ENCODE measurements around the gene TSEN15. TPM values are rescaled to one million over a fixed set of nuclear protein-coding genes. Genes with fewer than 3 reads are reported as not detected.
A peak's percentile ranks its signal among the peaks of the same experiment; 100 is the strongest.

Gene TSEN15
- total and polyA plus RNA-seq, 7 donors: 15.9 to 38.7 (median 22.3) TPM

GRCh38 chr1:184113251-184113650 lies 61.7 kb downstream of the TSEN15 start:
- intact Hi-C loops (cut with DNase I): no loop called here
- no peak for DNase-seq
- H3K27me3 ChIP-seq (ENCODE audit: insufficient read depth in 3 of 3, low read length in 2 of 3): no peaks in the 10 kb centered on the region
- 63 to 65% (median 63%) methylated on average over 1 of the region's 1 CpG for WGBS, 3 donors
- peak in 1 of 4 donors; percentile 43 for ATAC-seq
- H3K9me3 ChIP-seq: no peaks in the 10 kb centered on the region
- H3K27ac ChIP-seq: no peak overlapping the region
- no peaks in the 10 kb centered on the region for H3K4me1 ChIP-seq
- H3K4me3 ChIP-seq: no peak overlapping the region
- no peaks in the 10 kb centered on the region for H3K36me3 ChIP-seq (ENCODE audit: insufficient read depth in 1 of 2, low read depth in 1 of 2)
- no peak for TF ChIP-seq CTCF (IDR thresholded peaks at IDR 0.05)

- no peaks in the 10 kb centered on the region for H3K27me3 ChIP-seq (ENCODE audit: insufficient read depth in 3 of 3, low read length in 2 of 3)
- no peaks in the 10 kb centered on the region for H3K36me3 ChIP-seq (ENCODE audit: insufficient read depth in 1 of 2, low read depth in 1 of 2)
- no peak for TF ChIP-seq CTCF (IDR thresholded peaks at IDR 0.05)
- no peaks in the 10 kb centered on the region for H3K9me3 ChIP-seq
- DNase-seq (no peak), ATAC-seq (no peak)
- no peak overlapping the region for H3K27ac ChIP-seq
- H3K4me3 ChIP-seq: no peak overlapping the region
- no peaks in the 10 kb centered on the region for H3K4me1 ChIP-seq
- intact Hi-C loops (cut with DNase I): no loop called here
Observed at GRCh38 chr1:184114818-184115398, 63.4 kb downstream of the TSEN15 start.

GRCh38 chr1:184116287-184116686 lies 64.8 kb downstream of the TSEN15 start:
- WGBS, 3 donors: 13 to 37% (median 23%) methylated on average over 2 of the region's 2 CpGs
- no peak for TF ChIP-seq CTCF (IDR thresholded peaks at IDR 0.05)
- Histone ChIP-seq H3K27me3 (ENCODE audit: insufficient read depth in 3 of 3, low read length in 2 of 3) (no peaks in the 10 kb centered on the region), H3K9me3 (no peaks in the 10 kb centered on the region), H3K27ac (no peak overlapping the region), H3K4me1 (no peaks in the 10 kb centered on the region), H3K36me3 (ENCODE audit: insufficient read depth in 1 of 2, low read depth in 1 of 2) (no peaks in the 10 kb centered on the region), H3K4me3 (no peak overlapping the region)
- DNase-seq (no peak), ATAC-seq (no peak)
- intact Hi-C loops (cut with DNase I): no loop called here

- DNase-seq: no peak
- no peak overlapping the region for H3K4me3 ChIP-seq
- no peaks in the 10 kb centered on the region for H3K27me3 ChIP-seq (ENCODE audit: insufficient read depth in 3 of 3, low read length in 2 of 3)
- intact Hi-C loops (cut with DNase I): no loop called here
- H3K27ac ChIP-seq: peak overlapping the region; percentile 32
- no peaks in the 10 kb centered on the region for H3K9me3 ChIP-seq
- no peak for TF ChIP-seq CTCF (IDR thresholded peaks at IDR 0.05)
- peak; percentile 97 to 99 (median 98) for ATAC-seq
- 23 to 30% (median 29%) methylated on average over 2 of the region's 2 CpGs for WGBS, 3 donors
- no peaks in the 10 kb centered on the region for H3K4me1 ChIP-seq
- no peaks in the 10 kb centered on the region for H3K36me3 ChIP-seq (ENCODE audit: insufficient read depth in 1 of 2, low read depth in 1 of 2)
Observed at GRCh38 chr1:184118046-184118445, 66.5 kb downstream of the TSEN15 start.

Other genes starting within 250 kb of the TSEN15 start
- 1 to 10 TPM; 3.9 to 6.8 (median 5.2) TPM for gene RGL1, start 246.6 kb upstream of the TSEN15 start, total RNA-seq
- 1 to 10 TPM in 2 of 3 donors, under 1 TPM in 1; 0.93 to 1.3 (median 1.3) TPM for gene RGL1, start 246.6 kb upstream of the TSEN15 start, polyA plus RNA-seq
- 10 to 100 TPM in 1 of 4 donors, 1 to 10 TPM in 3; 2.1 to 15.5 (median 6.4) TPM for gene COLGALT2, start 14.0 kb upstream of the TSEN15 start, total RNA-seq
- gene COLGALT2, start 14.0 kb upstream of the TSEN15 start, polyA plus RNA-seq: 1 to 10 TPM in 2 of 3 donors, under 1 TPM in 1; 0.83 to 1.9 (median 1.4) TPM

Measured in psoas muscle (tissue), 8 donors.